CD4-positive, alpha-beta T cell treated with Interferon gamma for 1 hour (primary cell): ENCODE data around the gene BCAS4.

Source experiments
- DNase-seq: peaks from one replicate; pipeline ENCODE4 v3.0.0-alpha.2; 2020

Gene BCAS4

GRCh38 chr20:50857348-50857747, 62.5 kb downstream of the BCAS4 start:
- no peak for DNase-seq

DNA sequence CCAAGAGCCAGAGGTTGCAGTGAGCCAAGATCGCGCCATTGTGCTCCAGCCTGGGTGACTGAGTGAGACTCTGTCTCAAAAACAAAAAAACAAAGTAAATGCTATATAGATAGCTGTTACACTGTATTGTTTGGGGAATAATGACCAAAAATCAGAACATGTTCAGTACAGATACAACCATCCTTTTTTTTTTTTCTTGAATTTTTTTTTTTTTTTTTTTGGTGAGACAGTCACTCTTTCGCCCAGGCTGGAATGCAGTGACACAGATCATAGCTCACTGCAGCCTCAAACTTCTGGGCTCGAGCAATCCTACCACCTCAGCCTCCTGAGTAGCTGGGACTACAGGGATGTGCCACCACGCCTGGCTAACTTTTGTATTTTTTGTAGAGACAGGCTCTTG, 63.7 kb downstream of the BCAS4 start:
- DNase-seq = no peak

DNA sequence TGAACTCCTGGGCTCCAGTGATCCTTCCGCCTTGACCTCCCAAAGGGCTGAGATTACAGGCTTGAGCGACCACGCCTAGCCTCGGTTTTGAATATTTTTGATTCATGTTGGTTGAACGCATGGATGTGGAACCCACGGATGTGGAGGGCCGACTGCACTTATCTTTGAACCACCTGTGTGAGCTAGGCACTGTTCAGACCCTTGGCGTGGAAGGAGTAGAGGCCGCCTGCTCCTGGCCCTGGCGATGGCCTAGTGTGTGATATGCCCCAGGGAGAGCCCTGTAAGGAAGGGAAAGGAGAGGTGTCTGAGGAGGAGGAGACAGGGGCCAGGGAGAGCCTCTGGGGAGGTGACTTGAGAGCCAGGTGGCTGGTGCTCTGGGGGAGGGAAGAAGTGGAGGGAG, 64.3 kb downstream of the BCAS4 start:
- DNase-seq = no peak

DNA sequence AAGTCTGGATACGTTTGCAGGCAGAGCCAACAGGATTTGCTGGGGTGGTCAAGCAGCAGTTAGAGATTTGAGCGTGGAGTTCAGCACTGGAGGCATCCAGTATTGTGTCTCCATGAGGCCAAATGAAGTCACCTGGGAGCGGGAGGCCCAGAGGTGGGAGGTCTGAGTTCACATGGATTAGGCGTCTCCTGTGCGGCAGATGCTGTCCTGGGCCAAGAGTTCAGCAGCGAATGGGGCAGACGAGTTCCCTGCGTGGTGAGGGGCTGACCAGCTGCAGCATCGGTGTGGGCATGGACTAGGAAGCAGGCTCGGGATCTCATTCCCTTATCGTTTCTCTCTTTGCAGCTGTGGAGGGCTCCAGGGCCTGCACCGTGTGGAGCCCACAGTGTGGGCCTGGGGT, 66.2 kb downstream of the BCAS4 start:
- DNase-seq = no peak

DNA sequence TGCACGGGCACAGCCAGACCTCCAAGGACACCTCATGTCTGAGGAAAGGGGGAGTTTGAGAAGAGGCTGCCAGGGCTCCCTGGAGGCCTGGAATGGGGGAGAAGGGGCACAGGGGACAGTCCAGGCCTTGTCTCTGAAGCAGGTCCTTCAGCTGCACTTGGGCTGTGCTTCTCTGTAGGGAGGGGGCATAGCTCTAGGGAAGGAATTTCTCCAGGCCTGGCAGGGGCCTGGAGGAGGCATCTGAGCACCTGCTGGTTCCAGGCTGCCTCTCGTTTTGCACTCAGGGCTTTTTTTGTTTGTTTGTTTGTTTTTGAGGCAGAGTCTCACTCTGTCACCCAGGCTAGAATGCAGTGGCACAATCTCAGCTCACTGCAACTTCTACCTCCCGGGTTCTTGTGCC, 67.7 kb downstream of the BCAS4 start:
- no peak for DNase-seq

- no peak for DNase-seq
These were observed 70.3 kb downstream of the BCAS4 start for GRCh38 chr20:50865114-50865513.

GRCh38 chr20:50865591-50865990, 70.7 kb downstream of the BCAS4 start:
- DNase-seq = no peak

DNA sequence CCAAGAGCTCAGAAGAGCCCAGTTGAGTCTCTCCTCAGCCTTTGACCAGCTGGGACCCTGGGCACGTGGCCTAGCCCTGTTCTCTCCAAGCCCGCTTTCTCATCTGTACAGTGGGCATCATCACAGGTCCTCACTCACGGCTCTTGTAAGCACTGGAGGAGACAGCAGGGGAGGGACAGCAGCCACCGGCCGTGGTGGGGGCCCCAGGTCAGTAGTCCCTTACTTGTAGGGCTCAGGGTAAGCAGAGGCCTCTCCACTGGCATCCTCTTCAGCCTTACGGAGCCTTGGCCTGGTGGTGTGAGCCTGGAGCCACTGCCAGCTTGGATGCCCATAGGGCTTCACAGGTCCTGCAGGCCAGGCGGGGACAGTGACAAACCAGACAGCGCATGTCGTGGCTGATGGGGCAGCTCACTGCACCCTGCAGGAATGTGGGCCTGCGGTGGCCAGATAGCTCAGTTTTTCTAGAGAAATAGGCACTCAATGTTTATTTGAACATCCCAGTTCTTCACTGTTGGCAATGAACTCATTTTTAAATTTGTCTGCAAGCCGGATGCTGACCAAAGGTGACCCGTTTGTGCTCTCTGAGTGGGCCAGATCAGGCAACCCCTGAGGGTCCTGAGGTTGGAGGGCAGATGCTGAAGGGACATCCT, 71.3 kb downstream of the BCAS4 start:
- no peak for DNase-seq

DNA sequence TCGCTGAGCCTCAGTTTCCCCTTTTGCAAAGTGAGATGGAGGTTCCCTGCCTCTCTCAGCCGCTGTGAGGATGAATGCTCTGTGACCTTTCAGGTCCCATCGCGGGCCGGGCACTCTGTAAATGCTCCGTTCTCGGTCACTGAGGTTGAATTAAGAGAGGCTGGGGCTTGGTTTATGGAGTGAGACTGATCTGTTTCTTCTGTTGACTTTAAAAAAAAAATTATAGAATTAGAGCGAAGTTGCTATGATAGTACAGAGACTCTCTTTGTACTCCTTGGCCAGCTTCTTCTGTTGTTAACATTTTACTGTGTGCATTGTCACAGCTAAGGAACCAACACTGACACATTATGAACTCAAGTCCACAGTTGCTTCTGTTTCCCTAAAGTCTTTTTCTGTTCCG, 72.0 kb downstream of the BCAS4 start:
- DNase-seq = no peak

DNA sequence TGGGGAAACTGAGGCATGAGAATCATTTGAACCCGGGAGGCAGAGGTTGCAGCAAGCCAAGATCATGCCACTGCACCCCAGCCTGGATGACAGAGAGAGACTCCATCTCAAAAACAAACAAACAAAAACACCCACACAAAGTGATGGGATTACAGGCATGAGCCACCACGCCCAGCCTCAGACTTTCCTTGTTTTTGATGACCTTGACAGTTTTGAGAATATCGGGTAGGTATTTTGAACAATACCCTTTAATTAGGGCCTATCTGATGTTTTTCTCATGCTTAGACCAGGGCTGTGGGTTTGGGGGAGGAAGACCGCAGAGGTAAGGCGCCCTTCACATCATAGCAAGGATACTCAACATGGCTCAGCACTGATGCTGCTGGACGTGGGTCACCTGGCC, 72.9 kb downstream of the BCAS4 start:
- no peak for DNase-seq

GRCh38 chr20:50868509-50869495, 73.9 kb downstream of the BCAS4 start:
- no peak for DNase-seq

DNA sequence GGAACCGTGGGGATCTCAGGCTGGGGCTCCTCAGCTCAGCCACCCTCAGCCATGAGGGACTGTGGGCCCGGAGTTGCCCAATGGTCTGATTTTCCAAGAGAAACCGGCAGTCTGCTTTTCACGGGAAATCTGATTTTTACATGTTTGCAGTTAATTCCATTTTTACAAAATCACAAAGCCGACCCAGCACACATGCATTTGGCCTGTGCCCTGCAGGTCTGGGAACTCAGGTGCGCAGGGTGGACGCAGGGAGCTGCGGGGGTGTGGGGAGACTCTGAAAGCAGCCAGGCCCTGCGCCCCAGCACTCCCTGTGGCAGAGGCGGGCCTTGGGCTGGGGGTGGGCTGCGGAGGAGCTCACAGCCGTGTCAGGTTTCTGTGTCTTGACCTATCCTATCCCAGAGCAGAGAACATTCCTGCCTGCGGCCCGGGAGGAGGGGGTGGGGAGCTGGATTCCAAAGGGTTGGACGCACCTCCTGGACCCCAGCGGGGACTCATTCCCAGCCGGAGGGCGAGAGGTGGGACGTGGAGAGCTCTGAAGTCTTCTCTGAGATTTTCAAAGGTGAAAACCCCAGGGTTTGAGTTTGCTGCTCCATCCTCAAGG, 75.8 kb downstream of the BCAS4 start:
- no peak for DNase-seq

GRCh38 chr20:50872560-50873425, 77.9 kb downstream of the BCAS4 start:
- DNase-seq = peak; percentile 20

DNA sequence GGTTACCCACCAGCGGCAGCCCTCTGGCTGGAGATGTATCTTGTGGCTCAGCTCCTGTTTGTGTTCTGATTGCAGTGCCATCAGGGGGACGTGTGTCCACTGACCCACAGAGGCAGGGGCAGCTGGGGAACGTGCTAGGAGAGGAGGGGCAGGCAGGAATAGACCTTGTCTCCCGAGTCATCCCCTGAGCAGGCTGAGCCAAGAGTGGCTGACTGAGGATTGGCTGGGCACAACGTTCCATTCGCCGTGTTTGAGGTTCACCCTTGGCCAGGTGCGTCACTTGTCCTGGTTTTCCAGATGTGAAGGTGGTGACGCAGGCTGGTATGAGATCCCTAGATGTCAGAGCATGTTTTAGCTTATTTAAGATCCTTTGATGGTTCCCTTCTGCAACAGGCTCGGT, 78.7 kb downstream of the BCAS4 start:
- no peak for DNase-seq

- DNase-seq = no peak
These were observed 79.4 kb downstream of the BCAS4 start for GRCh38 chr20:50874111-50874757.

- DNase-seq = no peak
These were observed 80.2 kb downstream of the BCAS4 start for GRCh38 chr20:50874758-50875665.

DNA sequence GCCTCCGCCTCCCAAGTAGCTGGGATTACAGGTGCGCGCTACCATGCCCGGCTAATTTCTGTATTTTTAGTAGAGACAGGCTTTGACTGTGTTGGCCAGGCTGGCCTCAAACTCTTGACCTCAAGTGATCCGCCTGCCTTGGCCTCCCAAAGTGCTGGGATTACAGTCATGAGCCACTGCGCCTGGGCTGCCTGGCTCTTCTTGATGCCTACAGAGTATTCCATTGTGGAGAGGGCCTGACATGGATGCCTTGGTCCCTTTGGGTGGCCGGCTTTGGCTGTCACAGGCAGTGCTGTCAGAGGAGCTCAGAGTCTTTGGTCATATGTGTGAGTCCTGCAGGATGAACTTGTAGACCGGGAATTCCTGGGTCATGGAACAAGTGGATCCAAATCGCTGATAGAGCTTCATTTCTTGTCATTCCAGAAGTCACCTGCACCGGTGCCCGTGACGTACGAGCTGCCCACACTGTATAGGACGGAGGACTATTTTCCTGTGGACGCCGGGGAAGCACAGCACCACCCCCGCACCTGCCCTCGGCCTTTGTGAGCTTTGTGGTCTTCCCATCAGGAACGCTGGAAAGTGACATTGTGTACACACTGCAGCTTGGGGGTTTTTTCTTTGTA, 81.3 kb downstream of the BCAS4 start:
- no peak for DNase-seq

DNA sequence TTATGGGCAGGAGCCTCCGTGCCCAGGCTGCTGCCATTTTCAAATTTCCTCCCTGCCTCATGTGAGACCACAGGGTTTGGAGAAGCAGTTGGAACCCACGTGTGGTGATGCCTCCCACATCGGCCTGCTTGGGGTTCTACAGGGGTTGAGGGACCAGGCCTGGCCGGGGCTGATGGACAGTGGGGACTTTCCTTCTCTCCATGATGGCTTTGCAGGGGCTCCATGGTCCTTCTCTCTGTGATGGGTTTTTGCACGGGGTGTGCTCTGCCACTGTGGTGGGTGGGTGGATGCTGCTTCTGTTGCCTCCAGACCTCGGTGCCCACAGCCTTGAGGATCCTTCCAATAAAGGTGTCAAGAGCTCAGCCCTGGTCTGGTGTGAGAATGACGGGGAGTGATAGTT, 82.0 kb downstream of the BCAS4 start:
- no peak for DNase-seq

DNA sequence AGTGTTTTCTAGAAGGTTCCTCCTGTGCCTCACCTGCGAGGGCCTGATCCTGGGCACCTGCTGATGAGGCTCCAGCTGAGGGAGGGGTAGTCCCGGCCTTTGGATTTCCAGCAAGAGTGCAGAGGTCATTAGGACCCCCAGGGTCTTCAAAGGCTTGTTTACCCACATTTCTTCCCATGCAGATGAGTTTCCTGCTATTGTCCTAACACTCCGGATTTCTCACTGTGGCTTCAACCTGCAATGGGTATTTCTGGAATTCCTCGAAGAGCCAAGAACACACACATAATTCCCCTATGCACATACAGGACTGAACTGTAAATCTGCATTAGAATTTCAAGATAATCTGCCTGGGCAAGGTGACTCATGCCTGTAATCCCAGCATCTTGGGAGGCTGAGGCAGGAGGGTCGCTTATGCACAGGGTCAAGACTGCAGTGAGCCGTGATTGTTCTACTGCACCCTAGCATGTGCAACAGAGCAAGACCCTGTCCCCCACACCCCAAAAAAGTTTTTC, 82.4 kb downstream of the BCAS4 start:
- no peak for DNase-seq
